Dedifferentiated amniotic fluid mesenchymal stem cell (primary cell): ENCODE data around the gene MYLK.

Source experiments
- DNase-seq: peaks from one replicate; pipeline ENCODE4 v3.0.0-alpha.2; 2016; ENCODE audit errors: extremely low spot score

MYLK gene

GRCh38 chr3:123774474-123774873, 109.7 kb downstream of the MYLK start:
- DNase-seq: no peak

GRCh38 chr3:123773681-123774431, 110.3 kb downstream of the MYLK start:
- DNase-seq: peak; percentile 91

GRCh38 chr3:123769356-123769743, 114.8 kb downstream of the MYLK start:
- DNase-seq: no peak

- DNase-seq: no peak
Observed at GRCh38 chr3:123768480-123769355, 115.4 kb downstream of the MYLK start.

- no peak for DNase-seq
Observed at GRCh38 chr3:123767564-123768292, 116.4 kb downstream of the MYLK start.

- DNase-seq: no peak
Observed at GRCh38 chr3:123767009-123767372, 117.1 kb downstream of the MYLK start.

GRCh38 chr3:123766193-123767008, 117.7 kb downstream of the MYLK start:
- no peak for DNase-seq

- no peak for DNase-seq
Observed at GRCh38 chr3:123765475-123766128, 118.5 kb downstream of the MYLK start.

GRCh38 chr3:123764647-123765046, 119.5 kb downstream of the MYLK start:
- DNase-seq: no peak

- DNase-seq: no peak
Observed at GRCh38 chr3:123762805-123763204, 121.3 kb downstream of the MYLK start.

- no peak for DNase-seq
Observed at GRCh38 chr3:123760817-123761216, 123.3 kb downstream of the MYLK start.

- no peak for DNase-seq
Observed at GRCh38 chr3:123759871-123760270, 124.3 kb downstream of the MYLK start.

GRCh38 chr3:123759311-123759710, 124.8 kb downstream of the MYLK start:
- DNase-seq: no peak

- no peak for DNase-seq
Observed at GRCh38 chr3:123758081-123758564, 126.0 kb downstream of the MYLK start.

- DNase-seq: no peak
Observed at GRCh38 chr3:123757281-123757940, 126.7 kb downstream of the MYLK start.

- DNase-seq: no peak
Observed at GRCh38 chr3:123755501-123755900, 128.6 kb downstream of the MYLK start.

GRCh38 chr3:123755085-123755484, 129.0 kb downstream of the MYLK start:
- no peak for DNase-seq

- DNase-seq: no peak
Observed at GRCh38 chr3:123753286-123753685, 130.8 kb downstream of the MYLK start.

- DNase-seq: no peak
Observed at GRCh38 chr3:123752228-123752627, 131.9 kb downstream of the MYLK start.

GRCh38 chr3:123751433-123751832, 132.7 kb downstream of the MYLK start:
- no peak for DNase-seq
